ENCODE measurements around the gene PI4KB. TPM values are rescaled to one million over a fixed set of nuclear protein-coding genes. Genes with fewer than 3 reads are reported as not detected.

Gene PI4KB
- total and polyA plus RNA-seq, 9 of the 15 experiments (the other 6 are each of a cell fraction or from before 2014, with no cell fraction given): 3.1 to 65.4 (median 45.1) TPM

- TF ChIP-seq REST (IDR thresholded peaks at IDR 0.05; ENCODE audit: borderline replicate concordance) (peak; percentile 89; the same call in 1 of the 2 replicates), REST (CRISPR knock-in tag; IDR thresholded peaks at IDR 0.05; ENCODE audit: low read depth) (no peak), PBX2 (CRISPR knock-in tag; IDR thresholded peaks at IDR 0.05; ENCODE audit: low read depth) (no peak), PBX2 (tag; conservative IDR thresholded peaks at IDR 0.05; ENCODE audit: low read depth) (no peak), BRCA1 (IDR thresholded peaks at IDR 0.05) (no peak), BRCA1 (CRISPR knock-in tag; IDR thresholded peaks at IDR 0.05) (no peak), CREB1 (IDR thresholded peaks at IDR 0.05) (no peak), CREB1 (CRISPR knock-in tag; IDR thresholded peaks at IDR 0.05) (peak; percentile 59; the same call in 1 of the 2 replicates), SP1 (CRISPR knock-in tag; IDR thresholded peaks at IDR 0.05) (0 out of 2 replicates have a peak, but pooled peaks have one; percentile 35), ARID2 (IDR thresholded peaks at IDR 0.05) (peak; percentile 78; the same call in 1 of the 2 replicates), RAD51 (IDR thresholded peaks at IDR 0.05; ENCODE audit: borderline replicate concordance, low read depth) (peak; percentile 76), ZNF384 (IDR thresholded peaks at IDR 0.05; ENCODE audit: low read depth, low read length) (peak; percentile 20; the same call in 1 of the 2 replicates), NFYB (IDR thresholded peaks at IDR 0.05; ENCODE audit: extremely low read depth, insufficient read length) (peak; percentile 61), CREM (IDR thresholded peaks at IDR 0.05; ENCODE audit: low read depth) (peak; percentile 74), C11orf30 (IDR thresholded peaks at IDR 0.05; ENCODE audit: low read depth) (0 out of 2 replicates have a peak, but pooled peaks have one; percentile 14)
- TF ChIP-seq, protein P1, sequence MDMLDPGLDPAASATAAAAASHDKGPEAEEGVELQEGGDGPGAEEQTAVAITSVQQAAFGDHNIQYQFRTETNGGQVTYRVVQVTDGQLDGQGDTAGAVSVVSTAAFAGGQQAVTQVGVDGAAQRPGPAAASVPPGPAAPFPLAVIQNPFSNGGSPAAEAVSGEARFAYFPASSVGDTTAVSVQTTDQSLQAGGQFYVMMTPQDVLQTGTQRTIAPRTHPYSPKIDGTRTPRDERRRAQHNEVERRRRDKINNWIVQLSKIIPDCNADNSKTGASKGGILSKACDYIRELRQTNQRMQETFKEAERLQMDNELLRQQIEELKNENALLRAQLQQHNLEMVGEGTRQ (CRISPR knock-in tag; IDR thresholded peaks at IDR 0.05): peak; percentile 83
These were observed 13.9 kb upstream of the PI4KB start (continued) for GRCh38 chr1:151340870-151341754.
